Measurements from ENCODE around the gene ZC3H12D. TPM values are rescaled to one million over a fixed set of nuclear protein-coding genes. Genes with fewer than 3 reads are reported as not detected.
"Not testable (repeated sequence)": the region's sequence is repeated elsewhere in the genome, so short reads cannot be mapped to it uniquely, and the experiment has no call there.

Gene ZC3H12D
- total and polyA plus RNA-seq, 7 donors: 0.17 to 0.41 (median 0.26) TPM

GRCh38 chr6:149468179-149468578, 16.6 kb downstream of the ZC3H12D start:
- WGBS, 3 donors: 82 to 83% (median 83%) methylated on average over 2 of the region's 2 CpGs
- no peak for ATAC-seq

DNA sequence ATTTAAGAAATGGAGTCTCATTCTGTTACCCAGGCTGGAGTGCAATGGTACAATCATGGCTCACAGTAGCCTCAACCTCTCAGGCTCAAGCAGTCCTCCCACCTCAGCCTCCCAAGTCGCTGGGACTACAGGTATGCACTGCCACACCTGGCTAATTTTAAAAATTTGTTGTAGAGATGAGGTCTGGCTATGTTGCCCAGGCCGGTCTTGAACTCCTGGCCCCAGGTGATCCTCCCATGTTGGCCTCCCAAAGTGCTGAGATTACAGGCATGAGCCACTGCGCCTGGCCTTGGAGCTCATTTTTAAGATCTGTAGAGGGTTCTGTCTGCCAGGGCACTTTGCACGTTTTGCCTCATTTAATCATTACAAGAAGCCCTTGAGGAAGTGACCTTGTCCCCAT, 17.5 kb downstream of the ZC3H12D start:
- no peak for ATAC-seq
- intact Hi-C loops (cut with DNase I): no loop called here
- WGBS, 3 donors: 82 to 88% (median 86%) methylated on average over 4 of the region's 4 CpGs

More at GRCh38 chr6:149468179-149468578, 16.6 kb downstream of the ZC3H12D start:
- intact Hi-C loops (cut with DNase I): no loop called here
- Histone ChIP-seq H3K36me3 (ENCODE audit: insufficient read depth in 1 of 2, low read depth in 1 of 2) (no peaks in the 10 kb centered on the region), H3K4me1 (no peaks in the 10 kb centered on the region), H3K27me3 (ENCODE audit: insufficient read depth in 3 of 3, low read length in 2 of 3) (peaks cover 0 to 3% (median 0%) of the 10 kb centered on the region in 3 donors), H3K27ac (no peak overlapping the region), H3K4me3 (no peak overlapping the region), H3K9me3 (no peaks in the 10 kb centered on the region)
- TF ChIP-seq, protein P1, sequence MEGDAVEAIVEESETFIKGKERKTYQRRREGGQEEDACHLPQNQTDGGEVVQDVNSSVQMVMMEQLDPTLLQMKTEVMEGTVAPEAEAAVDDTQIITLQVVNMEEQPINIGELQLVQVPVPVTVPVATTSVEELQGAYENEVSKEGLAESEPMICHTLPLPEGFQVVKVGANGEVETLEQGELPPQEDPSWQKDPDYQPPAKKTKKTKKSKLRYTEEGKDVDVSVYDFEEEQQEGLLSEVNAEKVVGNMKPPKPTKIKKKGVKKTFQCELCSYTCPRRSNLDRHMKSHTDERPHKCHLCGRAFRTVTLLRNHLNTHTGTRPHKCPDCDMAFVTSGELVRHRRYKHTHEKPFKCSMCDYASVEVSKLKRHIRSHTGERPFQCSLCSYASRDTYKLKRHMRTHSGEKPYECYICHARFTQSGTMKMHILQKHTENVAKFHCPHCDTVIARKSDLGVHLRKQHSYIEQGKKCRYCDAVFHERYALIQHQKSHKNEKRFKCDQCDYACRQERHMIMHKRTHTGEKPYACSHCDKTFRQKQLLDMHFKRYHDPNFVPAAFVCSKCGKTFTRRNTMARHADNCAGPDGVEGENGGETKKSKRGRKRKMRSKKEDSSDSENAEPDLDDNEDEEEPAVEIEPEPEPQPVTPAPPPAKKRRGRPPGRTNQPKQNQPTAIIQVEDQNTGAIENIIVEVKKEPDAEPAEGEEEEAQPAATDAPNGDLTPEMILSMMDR (IDR thresholded peaks at IDR 0.05): no peak
- no peak for DNase-seq

GRCh38 chr6:149464411-149464810, 20.4 kb downstream of the ZC3H12D start:
- Histone ChIP-seq H3K4me1 (no peaks in the 10 kb centered on the region), H3K4me3 (no peak overlapping the region), H3K36me3 (ENCODE audit: insufficient read depth in 1 of 2, low read depth in 1 of 2) (no peaks in the 10 kb centered on the region), H3K27ac (no peak overlapping the region), H3K9me3 (no peaks in the 10 kb centered on the region), H3K27me3 (ENCODE audit: insufficient read depth in 3 of 3, low read length in 2 of 3) (no peaks in the 10 kb centered on the region)
- DNase-seq (peak in 1 of 2 donors; percentile 13), ATAC-seq (peak in 1 of 4 donors; percentile 24)
- intact Hi-C loops (cut with DNase I): no loop called here
- 37 to 42% (median 40%) methylated on average over 8 of the region's 8 CpGs for WGBS, 3 donors
- TF ChIP-seq, protein P1 (IDR thresholded peaks at IDR 0.05): no peak

More for the DNA sequence above, 17.5 kb downstream of the ZC3H12D start:
- DNase-seq: no peak
- no peak overlapping the region for H3K4me3 ChIP-seq
- no peaks in the 10 kb centered on the region for H3K36me3 ChIP-seq (ENCODE audit: insufficient read depth in 1 of 2, low read depth in 1 of 2)
- TF ChIP-seq, protein P1 (IDR thresholded peaks at IDR 0.05): no peak
- no peaks in the 10 kb centered on the region for H3K9me3 ChIP-seq
- no peak overlapping the region for H3K27ac ChIP-seq
- H3K27me3 ChIP-seq (ENCODE audit: insufficient read depth in 3 of 3, low read length in 2 of 3): no peaks in the 10 kb centered on the region
- H3K4me1 ChIP-seq: no peaks in the 10 kb centered on the region

- ATAC-seq: no peak
- no peak for DNase-seq
- 74 to 96% (median 86%) methylated on average over 4 of the region's 4 CpGs for WGBS, 3 donors
These were observed 21.0 kb downstream of the ZC3H12D start for GRCh38 chr6:149463781-149464180.

GRCh38 chr6:149462712-149463111, 22.1 kb downstream of the ZC3H12D start:
- H3K27ac ChIP-seq; H3K27me3 ChIP-seq (ENCODE audit: insufficient read depth in 3 of 3, low read length in 2 of 3); H3K36me3 ChIP-seq (ENCODE audit: insufficient read depth in 1 of 2, low read depth in 1 of 2); H3K4me3 ChIP-seq; H3K9me3 ChIP-seq; ATAC-seq; intact Hi-C loops (cut with DNase I); H3K4me1 ChIP-seq: not testable (repeated sequence)
- 92 to 94% (median 94%) methylated on average over 7 of the region's 7 CpGs for WGBS, 3 donors
- peak in 1 of 2 donors; percentile 12 for DNase-seq

More at GRCh38 chr6:149463781-149464180, 21.0 kb downstream of the ZC3H12D start:
- H3K27me3 ChIP-seq (ENCODE audit: insufficient read depth in 3 of 3, low read length in 2 of 3): no peaks in the 10 kb centered on the region
- H3K4me3 ChIP-seq: no peak overlapping the region
- intact Hi-C loops (cut with DNase I): no loop called here
- H3K36me3 ChIP-seq (ENCODE audit: insufficient read depth in 1 of 2, low read depth in 1 of 2): no peaks in the 10 kb centered on the region
- no peak overlapping the region for H3K27ac ChIP-seq
- H3K4me1 ChIP-seq: no peaks in the 10 kb centered on the region
- TF ChIP-seq, protein P1 (IDR thresholded peaks at IDR 0.05): no peak
- no peaks in the 10 kb centered on the region for H3K9me3 ChIP-seq

Data from psoas muscle (tissue), 8 donors.